GM23338 (cell line): ENCODE data around the gene PTPRS. TPM values are rescaled to one million over a fixed set of nuclear protein-coding genes. Genes with fewer than 3 reads are reported as not detected.

Experiments used
- ATAC-seq: fragments of 200-7000 bp; cut with Tn5 transposase; 3 replicates; pipeline ENCODE4 v1.9.1; 2020
- DNase-seq: peaks from one replicate; pipeline ENCODE4 v3.0.0-alpha.2; 2015; ENCODE audit warnings: low spot score
- H2AFZ ChIP-seq: fragments of 200-600 bp; sonication (generic); 2 replicates; pipeline ENCODE4 v1.8.0; 2016; ENCODE audit warnings: antibody characterized with exemption, mild to moderate bottlenecking, moderate library complexity
- H3F3A ChIP-seq: fragments of 200-600 bp; sonication (generic); replicated peaks from 2 replicates; pipeline ENCODE4 v1.8.0; 2017; ENCODE audit warnings: antibody characterized with exemption, mixed run types, low read depth
- H3K27ac ChIP-seq: fragments of 200-600 bp; sonication (generic); 2 replicates; pipeline ENCODE4 v1.6.1; 2016; ENCODE audit warnings: low read depth
- H3K27me3 ChIP-seq: fragments of 200-600 bp; sonication (generic); 2 replicates; pipeline ENCODE4 v1.8.0; 2016; ENCODE audit warnings: mild to moderate bottlenecking, mixed run types, moderate library complexity; ENCODE audit not compliant: insufficient read depth
- H3K36me3 ChIP-seq: fragments of 200-600 bp; sonication (generic); 2 replicates; pipeline ENCODE4 v1.8.0; 2016; ENCODE audit warnings: mild to moderate bottlenecking; ENCODE audit not compliant: insufficient read depth
- H3K4me1 ChIP-seq: fragments of 200-600 bp; sonication (generic); 2 replicates; pipeline ENCODE4 v1.8.0; 2016; ENCODE audit warnings: mild to moderate bottlenecking, moderate library complexity; ENCODE audit not compliant: insufficient read depth
- H3K4me2 ChIP-seq: fragments of 200-600 bp; sonication (generic); 2 replicates; pipeline ENCODE4 v1.7.1; 2017; ENCODE audit warnings: mixed run types
- H3K4me3 ChIP-seq: fragments of 200-600 bp; sonication (generic); 2 replicates; pipeline ENCODE4 v1.6.1; 2016; ENCODE audit warnings: mixed run types
- H3K79me2 ChIP-seq: fragments of 200-600 bp; sonication (generic); replicated peaks from 2 replicates; pipeline ENCODE4 v1.8.0; 2017; ENCODE audit warnings: mild to moderate bottlenecking; ENCODE audit not compliant: insufficient read depth
- H3K9me2 ChIP-seq: fragments of 200-600 bp; sonication (generic); 2 replicates; pipeline ENCODE4 v1.8.0; 2017; ENCODE audit not compliant: insufficient read depth
- H4K20me1 ChIP-seq: fragments of 200-600 bp; sonication (generic); replicated peaks from 2 replicates; pipeline ENCODE4 v1.8.0; 2017; ENCODE audit warnings: mild to moderate bottlenecking; ENCODE audit not compliant: insufficient read depth
- H3K27ac Mint-ChIP-seq: 2 replicates; pipeline ENCODE4 v1.8.0; 2020; ENCODE audit warnings: inconsistent platforms, mild to moderate bottlenecking, moderate library complexity, mixed read lengths
- H3K27me3 Mint-ChIP-seq: 3 replicates; pipeline ENCODE4 v1.8.0; 2022; ENCODE audit warnings: low read depth, mild to moderate bottlenecking, moderate library complexity, mixed read lengths, inconsistent platforms; ENCODE audit not compliant: insufficient read depth, poor library complexity
- H3K36me3 Mint-ChIP-seq: 3 replicates; pipeline ENCODE4 v1.8.0; 2021; ENCODE audit warnings: low read depth, mild to moderate bottlenecking, inconsistent platforms, moderate library complexity, mixed read lengths
- H3K4me1 Mint-ChIP-seq: 3 replicates; pipeline ENCODE4 v1.8.0; 2020; ENCODE audit warnings: mild to moderate bottlenecking, inconsistent platforms, mixed read lengths
- H3K4me3 Mint-ChIP-seq: 3 replicates; pipeline ENCODE4 v1.8.0; 2021; ENCODE audit warnings: moderate library complexity, mild to moderate bottlenecking, inconsistent platforms, mixed read lengths
- H3K9me3 Mint-ChIP-seq: 3 replicates; pipeline ENCODE4 v1.8.0; 2020; ENCODE audit warnings: moderate library complexity, mild to moderate bottlenecking, inconsistent platforms, mixed read lengths
- CREB1 ChIP-seq: fragments of 250-450 bp; sonication (Bioruptor Pico); IDR thresholded peaks from 2 replicates; pipeline ENCODE4 v1.5.0; 2020; ENCODE audit warnings: low read depth, mild to moderate bottlenecking, moderate library complexity
- EZH2 ChIP-seq: fragments of 200-600 bp; sonication (generic); IDR thresholded peaks from one replicate; pipeline ENCODE4 v1.8.0; 2017; ENCODE audit warnings: antibody characterized with exemption, mild to moderate bottlenecking, low read depth; ENCODE audit not compliant: unreplicated experiment
- EZH2phosphoT487 ChIP-seq: fragments of 200-600 bp; sonication (generic); IDR thresholded peaks from one replicate; pipeline ENCODE4 v1.8.1; 2018; ENCODE audit warnings: antibody characterized with exemption; ENCODE audit not compliant: unreplicated experiment
- JUNB ChIP-seq: IDR thresholded peaks from one replicate; pipeline ENCODE4 v1.6.1; 2016; ENCODE audit warnings: antibody characterized with exemption; ENCODE audit not compliant: unreplicated experiment
- NANOG ChIP-seq: IDR thresholded peaks from 2 replicates; pipeline ENCODE4 v1.6.1; 2016; ENCODE audit warnings: antibody characterized with exemption, borderline replicate concordance
- STAT1 ChIP-seq: IDR thresholded peaks from one replicate; pipeline ENCODE4 v1.6.1; 2016; ENCODE audit warnings: antibody characterized with exemption; ENCODE audit not compliant: unreplicated experiment
- ZNF114 ChIP-seq: fragments of 250-450 bp; sonication (Bioruptor Pico); IDR thresholded peaks from 2 replicates; pipeline ENCODE4 v1.5.0; 2020; ENCODE audit warnings: mild to moderate bottlenecking, moderate library complexity
- ZNF331 ChIP-seq: fragments of 250-450 bp; sonication (Bioruptor Pico); IDR thresholded peaks from 2 replicates; pipeline ENCODE4 v1.5.0; 2020; ENCODE audit warnings: low read depth, mild to moderate bottlenecking, moderate library complexity
- polyA plus RNA-seq: library from polyadenylated mRNA; unstranded; fragments of >200 nt; fragmentation: Nextera tagmentation; extraction: Ambion mirVana; gene quantifications from 2 replicates; pipeline ENCODE4 v1.2.1, GENCODE V29; 2016
- total RNA-seq: library from RNA; depleted of rRNA; stranded (reverse); fragments of >200 nt; shearing (Covaris generic); gene quantifications from 2 replicates; pipeline ENCODE4 v1.2.3, GENCODE V29; 2014
- TF ChIP-seq, protein P1 (sequence below): IDR thresholded peaks from one replicate; pipeline ENCODE4 v1.6.1; 2018; ENCODE audit warnings: antibody characterized with exemption; ENCODE audit not compliant: unreplicated experiment
- TF ChIP-seq, protein P2 (sequence below): IDR thresholded peaks from 2 replicates; pipeline ENCODE4 v1.6.1; 2016; ENCODE audit warnings: antibody characterized with exemption
- TF ChIP-seq, protein P3 (sequence below), 2 experiments: fragments of 200-600 bp in 1 of 2; sonication (generic) in 1 of 2; conservative IDR thresholded peaks; 2 replicates each; pipeline versions ENCODE4 v1.5.1 to v1.6.1; 2016 to 2017; ENCODE audit warnings: antibody characterized with exemption in 2 of 2, low read depth in 2 of 2, mild to moderate bottlenecking in 2 of 2, moderate library complexity in 1 of 2

The PTPRS gene
- total and polyA plus RNA-seq, 2 experiments from 2014 or later, result 20.7 to 290 TPM

DNA sequence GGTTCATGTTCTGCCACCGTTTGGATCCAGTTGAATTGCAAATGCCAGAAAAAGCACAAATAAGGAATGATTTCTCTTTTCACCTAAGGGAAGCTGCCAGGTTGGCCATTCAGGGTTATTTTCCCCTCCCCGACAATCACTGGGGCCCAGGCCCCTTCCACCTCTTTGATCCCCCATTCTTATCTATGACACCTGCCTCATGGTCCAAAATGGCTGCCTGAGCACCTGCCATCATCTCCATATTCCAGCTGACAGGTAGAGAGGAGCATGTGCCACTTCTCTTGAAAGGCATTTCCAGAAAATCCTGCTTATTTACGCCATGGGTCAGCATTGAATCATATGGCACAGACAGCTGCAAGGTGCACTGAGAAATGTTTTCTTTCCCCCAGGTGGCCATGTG is 15.7 kb downstream of the PTPRS start (continued):
- TF ChIP-seq, protein P1, sequence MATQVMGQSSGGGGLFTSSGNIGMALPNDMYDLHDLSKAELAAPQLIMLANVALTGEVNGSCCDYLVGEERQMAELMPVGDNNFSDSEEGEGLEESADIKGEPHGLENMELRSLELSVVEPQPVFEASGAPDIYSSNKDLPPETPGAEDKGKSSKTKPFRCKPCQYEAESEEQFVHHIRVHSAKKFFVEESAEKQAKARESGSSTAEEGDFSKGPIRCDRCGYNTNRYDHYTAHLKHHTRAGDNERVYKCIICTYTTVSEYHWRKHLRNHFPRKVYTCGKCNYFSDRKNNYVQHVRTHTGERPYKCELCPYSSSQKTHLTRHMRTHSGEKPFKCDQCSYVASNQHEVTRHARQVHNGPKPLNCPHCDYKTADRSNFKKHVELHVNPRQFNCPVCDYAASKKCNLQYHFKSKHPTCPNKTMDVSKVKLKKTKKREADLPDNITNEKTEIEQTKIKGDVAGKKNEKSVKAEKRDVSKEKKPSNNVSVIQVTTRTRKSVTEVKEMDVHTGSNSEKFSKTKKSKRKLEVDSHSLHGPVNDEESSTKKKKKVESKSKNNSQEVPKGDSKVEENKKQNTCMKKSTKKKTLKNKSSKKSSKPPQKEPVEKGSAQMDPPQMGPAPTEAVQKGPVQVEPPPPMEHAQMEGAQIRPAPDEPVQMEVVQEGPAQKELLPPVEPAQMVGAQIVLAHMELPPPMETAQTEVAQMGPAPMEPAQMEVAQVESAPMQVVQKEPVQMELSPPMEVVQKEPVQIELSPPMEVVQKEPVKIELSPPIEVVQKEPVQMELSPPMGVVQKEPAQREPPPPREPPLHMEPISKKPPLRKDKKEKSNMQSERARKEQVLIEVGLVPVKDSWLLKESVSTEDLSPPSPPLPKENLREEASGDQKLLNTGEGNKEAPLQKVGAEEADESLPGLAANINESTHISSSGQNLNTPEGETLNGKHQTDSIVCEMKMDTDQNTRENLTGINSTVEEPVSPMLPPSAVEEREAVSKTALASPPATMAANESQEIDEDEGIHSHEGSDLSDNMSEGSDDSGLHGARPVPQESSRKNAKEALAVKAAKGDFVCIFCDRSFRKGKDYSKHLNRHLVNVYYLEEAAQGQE, result no peak
- TF ChIP-seq ZNF331, result no peak
- TF ChIP-seq, protein P2, sequence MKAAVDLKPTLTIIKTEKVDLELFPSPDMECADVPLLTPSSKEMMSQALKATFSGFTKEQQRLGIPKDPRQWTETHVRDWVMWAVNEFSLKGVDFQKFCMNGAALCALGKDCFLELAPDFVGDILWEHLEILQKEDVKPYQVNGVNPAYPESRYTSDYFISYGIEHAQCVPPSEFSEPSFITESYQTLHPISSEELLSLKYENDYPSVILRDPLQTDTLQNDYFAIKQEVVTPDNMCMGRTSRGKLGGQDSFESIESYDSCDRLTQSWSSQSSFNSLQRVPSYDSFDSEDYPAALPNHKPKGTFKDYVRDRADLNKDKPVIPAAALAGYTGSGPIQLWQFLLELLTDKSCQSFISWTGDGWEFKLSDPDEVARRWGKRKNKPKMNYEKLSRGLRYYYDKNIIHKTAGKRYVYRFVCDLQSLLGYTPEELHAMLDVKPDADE, result no peak

DNA sequence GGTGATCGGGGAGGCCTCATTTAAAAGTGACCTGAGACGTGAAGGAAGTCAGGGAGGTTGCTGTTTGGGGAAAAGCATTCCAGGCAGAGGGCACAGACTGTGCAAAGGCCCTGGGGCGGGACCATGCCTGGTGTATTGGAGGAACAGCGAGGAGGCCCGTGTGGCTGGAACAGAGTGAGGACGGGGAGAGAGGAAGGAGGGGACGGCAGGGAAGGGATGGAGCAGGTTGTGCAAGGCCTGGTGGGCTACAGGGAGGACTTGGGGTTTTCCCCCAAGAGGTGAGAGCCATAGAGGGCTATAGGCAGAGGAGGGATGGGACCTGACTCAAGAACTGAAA is 17.2 kb downstream of the PTPRS start:
- Histone ChIP-seq H2AFZ (no peak overlapping the region), H3K9me2 (no peaks in the 10 kb centered on the region), H3F3A (no peaks in the 10 kb centered on the region), H3K79me2 (peaks cover 95% of the 10 kb centered on the region), H3K27ac (no peak overlapping the region), H3K27me3 (no peaks in the 10 kb centered on the region), H3K4me2 (no peak overlapping the region), H3K36me3 (no peaks in the 10 kb centered on the region), H4K20me1 (peaks cover 62% of the 10 kb centered on the region), H3K4me3 (no peak overlapping the region), H3K4me1 (no peaks in the 10 kb centered on the region)
- Mint-ChIP-seq H3K4me3 (no peak overlapping the region), H3K4me1 (peaks cover 10% of the 10 kb centered on the region), H3K27ac (no peak overlapping the region; the same call in 1 of the 2 replicates), H3K36me3 (peaks cover 31% of the 10 kb centered on the region), H3K27me3 (peaks cover 3% of the 10 kb centered on the region), H3K9me3 (no peaks in the 10 kb centered on the region)
- DNase-seq (no peak), ATAC-seq (no peak)
- TF ChIP-seq STAT1 (no peak), NANOG (no peak), ZNF114 (CRISPR knock-in tag) (no peak), EZH2phosphoT487 (no peak), ZNF331 (no peak), CREB1 (CRISPR knock-in tag) (no peak), EZH2 (no peak), JUNB (no peak)
- TF ChIP-seq, protein P3, sequence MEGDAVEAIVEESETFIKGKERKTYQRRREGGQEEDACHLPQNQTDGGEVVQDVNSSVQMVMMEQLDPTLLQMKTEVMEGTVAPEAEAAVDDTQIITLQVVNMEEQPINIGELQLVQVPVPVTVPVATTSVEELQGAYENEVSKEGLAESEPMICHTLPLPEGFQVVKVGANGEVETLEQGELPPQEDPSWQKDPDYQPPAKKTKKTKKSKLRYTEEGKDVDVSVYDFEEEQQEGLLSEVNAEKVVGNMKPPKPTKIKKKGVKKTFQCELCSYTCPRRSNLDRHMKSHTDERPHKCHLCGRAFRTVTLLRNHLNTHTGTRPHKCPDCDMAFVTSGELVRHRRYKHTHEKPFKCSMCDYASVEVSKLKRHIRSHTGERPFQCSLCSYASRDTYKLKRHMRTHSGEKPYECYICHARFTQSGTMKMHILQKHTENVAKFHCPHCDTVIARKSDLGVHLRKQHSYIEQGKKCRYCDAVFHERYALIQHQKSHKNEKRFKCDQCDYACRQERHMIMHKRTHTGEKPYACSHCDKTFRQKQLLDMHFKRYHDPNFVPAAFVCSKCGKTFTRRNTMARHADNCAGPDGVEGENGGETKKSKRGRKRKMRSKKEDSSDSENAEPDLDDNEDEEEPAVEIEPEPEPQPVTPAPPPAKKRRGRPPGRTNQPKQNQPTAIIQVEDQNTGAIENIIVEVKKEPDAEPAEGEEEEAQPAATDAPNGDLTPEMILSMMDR (conservative IDR thresholded peaks at IDR 0.05; ENCODE audit: low read depth in 2 of 2), result no peak
- TF ChIP-seq, protein P2, result no peak
- TF ChIP-seq, protein P1, result no peak
